B cell (primary cell): ENCODE results near the gene CAMTA1. TPM values are rescaled to one million over a fixed set of nuclear protein-coding genes. Genes with fewer than 3 reads are reported as not detected.

ENCODE experiments used
- ATAC-seq: fragments of 200-7000 bp; cut with Tn5 transposase; one replicate; pipeline ENCODE4 v1.10.0; 2021; ENCODE audit warnings: low read depth, mild to moderate bottlenecking, moderate number of reproducible peaks, moderate library complexity
- CTCF ChIA-PET: fragments of 350-600 bp; sonication (Branson Sonifier 250); formaldehyde crosslinking; loops from one replicate; lab custom pipeline; 2021; ENCODE audit warnings: antibody characterized with exemption, inconsistent platforms; lab: Charles Lee
- POLR2A ChIA-PET: fragments of 350-600 bp; sonication (Branson Sonifier 250); formaldehyde crosslinking; loops from one replicate; lab custom pipeline; 2021; ENCODE audit warnings: antibody characterized with exemption; lab: Charles Lee
- DNase-seq: peaks from one replicate; pipeline ENCODE4 v3.0.0; 2013
- H2AFZ ChIP-seq: 2 replicates; pipeline ENCODE4 v1.6.1; 2012; ENCODE audit warnings: mild to moderate bottlenecking, low read depth, low read length; ENCODE audit not compliant: insufficient read depth, poor library complexity, severe bottlenecking
- H3K27ac ChIP-seq, 2 donors: 1 replicate in 1 of 2; 2 replicates in 1 of 2; pipeline ENCODE4 v1.5.1; 2012 to 2013; ENCODE audit warnings: low read length in 2 of 2, mild to moderate bottlenecking in 2 of 2, moderate library complexity in 1 of 2
- H3K27me3 ChIP-seq, 4 experiments: fragments of 200-600 bp in 1 of 4; sonication (generic) in 1 of 4; replicated peaks in 1 of 4; 1 replicate in 2 of 4; 2 replicates in 2 of 4; pipeline versions ENCODE4 v1.6.1 to v1.7.0; 2013 to 2016; ENCODE audit warnings: low read length in 3 of 4, mild to moderate bottlenecking in 2 of 4, mixed read lengths in 1 of 4, moderate library complexity in 1 of 4; ENCODE audit not compliant: insufficient read depth in 4 of 4, control insufficient read depth in 3 of 4; ENCODE audit errors: control extremely low read depth in 1 of 4
- H3K36me3 ChIP-seq, 2 experiments: replicated peaks in 1 of 2; 1 replicate in 1 of 2; 2 replicates in 1 of 2; pipeline versions ENCODE4 v1.6.1 to v1.7.1; 2013; ENCODE audit warnings: low read length in 1 of 2; ENCODE audit not compliant: insufficient read depth in 2 of 2, control insufficient read depth in 1 of 2; ENCODE audit errors: control extremely low read depth in 1 of 2, extremely low read depth in 1 of 2
- H3K4me1 ChIP-seq, 2 donors: fragments of 200-600 bp in 1 of 2; sonication (generic) in 1 of 2; 1 replicate in 1 of 2; 2 replicates in 1 of 2; pipeline versions ENCODE4 v1.5.1 to v1.6.1; 2013 to 2017; ENCODE audit warnings: low read length in 2 of 2; ENCODE audit not compliant: control insufficient read depth in 2 of 2, insufficient read depth in 2 of 2
- H3K4me2 ChIP-seq: replicated peaks from 2 replicates; pipeline ENCODE3; 2012; ENCODE audit warnings: mild to moderate bottlenecking, low read depth, low read length; ENCODE audit not compliant: poor library complexity, severe bottlenecking
- H3K4me3 ChIP-seq, 5 experiments: fragments of 200-600 bp in 1 of 5; sonication (generic) in 1 of 5; 1 replicate in 3 of 5; 2 replicates in 2 of 5; pipeline versions ENCODE4 v1.5.1 to v1.7.0; 2011 to 2016; ENCODE audit warnings: low read length in 4 of 5, mild to moderate bottlenecking in 4 of 5, low read depth in 2 of 5, control low read depth in 1 of 5, moderate library complexity in 1 of 5; ENCODE audit not compliant: insufficient read depth in 1 of 5; ENCODE audit errors: control extremely low read depth in 1 of 5, extremely low read depth in 1 of 5
- H3K79me2 ChIP-seq: fragments of 200-600 bp; sonication (generic); one replicate; pipeline ENCODE4 v1.6.0; 2016; ENCODE audit warnings: low read length; ENCODE audit not compliant: control insufficient read depth, insufficient read depth
- H3K9ac ChIP-seq: fragments of 200-600 bp; sonication (generic); 2 replicates; pipeline ENCODE4 v1.6.1; 2017; ENCODE audit warnings: mild to moderate bottlenecking, low read length, moderate library complexity
- H3K9me3 ChIP-seq, 3 donors: one replicate each; pipeline versions ENCODE4 v1.6.1 to v1.7.1; 2013; ENCODE audit warnings: low read length in 2 of 3; ENCODE audit not compliant: control insufficient read depth in 2 of 3, insufficient read depth in 1 of 3; ENCODE audit errors: control extremely low read depth in 1 of 3
- H4K20me1 ChIP-seq: 2 replicates; pipeline ENCODE4 v1.6.0; 2012; ENCODE audit warnings: mild to moderate bottlenecking, low read length; ENCODE audit not compliant: insufficient read depth, control insufficient read depth, poor library complexity, severe bottlenecking
- H3K27ac Mint-ChIP-seq: one replicate; pipeline ENCODE4 v1.8.0; 2021; ENCODE audit warnings: mixed read lengths
- H3K27me3 Mint-ChIP-seq: one replicate; pipeline ENCODE4 v1.8.0; 2021; ENCODE audit warnings: mixed read lengths
- H3K4me1 Mint-ChIP-seq: one replicate; pipeline ENCODE4 v1.8.0; 2021; ENCODE audit warnings: mixed read lengths
- H3K4me3 Mint-ChIP-seq: one replicate; pipeline ENCODE4 v1.8.0; 2021; ENCODE audit warnings: mixed read lengths
- H3K9me3 Mint-ChIP-seq: one replicate; pipeline ENCODE4 v1.8.0; 2022; ENCODE audit warnings: mixed read lengths; ENCODE audit not compliant: insufficient read depth
- EZH2 ChIP-seq: IDR thresholded peaks from 2 replicates; pipeline ENCODE4 v1.6.1; 2012; ENCODE audit warnings: borderline replicate concordance, low read depth, mild to moderate bottlenecking, moderate library complexity, low read length; ENCODE audit not compliant: insufficient read depth, poor library complexity, severe bottlenecking
- WGBS: methylation state at CpG from one replicate; pipeline ENCODE4 v1.1.5; 2013; ENCODE audit warnings: missing lambda C conversion rate; ENCODE audit not compliant: insufficient coverage; 5-methylcytosine and 5-hydroxymethylcytosine counted together
- intact Hi-C: fragments of 100-400 bp; cut with micrococcal nuclease; formaldehyde crosslinking; loops from one replicate; pipeline ENCODE4 v1.10.0; 2022
- polyA plus RNA-seq: library from polyadenylated mRNA; depleted of rRNA; stranded (reverse); fragments of >200 nt; gene quantifications from 2 replicates; pipeline ENCODE4 v1.2.3, GENCODE V29; 2012
- total RNA-seq, 2 donors: library from RNA; stranded (reverse); fragments of 120-200 nt in 1 of 2; gene quantifications; 1 replicate in 1 of 2; 2 replicates in 1 of 2; pipeline versions ENCODE4 v1.2.3 to v1.2.4, GENCODE V29; 2013 to 2022
- TF ChIP-seq, protein P1 (sequence below): fragments of 200-600 bp; IDR thresholded peaks from one replicate; pipeline ENCODE4 v1.8.0; 2022; ENCODE audit warnings: antibody characterized with exemption, mild to moderate bottlenecking

Gene CAMTA1
- total and polyA plus RNA-seq, 2 donors (not counting 1 experiment from before 2014, with no cell fraction given) = 42.2 to 45.7 TPM

DNA sequence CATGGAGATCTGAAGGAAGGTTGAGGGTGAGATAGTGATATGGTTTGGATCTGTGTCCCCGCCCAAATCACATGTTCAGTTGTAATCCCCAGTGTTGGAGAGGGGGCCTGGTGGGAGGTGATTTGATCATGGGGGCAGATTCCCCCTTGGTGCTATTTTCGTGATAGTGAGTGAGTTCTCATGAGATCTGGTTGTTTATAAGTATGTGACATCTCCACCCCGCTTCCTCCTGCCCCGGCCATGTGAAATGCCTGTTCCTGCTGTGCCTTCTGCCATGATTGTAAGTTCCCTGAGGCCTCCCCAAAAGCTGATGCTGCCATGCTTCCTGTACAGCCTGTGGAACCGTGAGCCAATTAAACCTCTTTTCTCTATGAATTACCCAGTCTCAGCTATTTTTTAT, 533.9 kb downstream of the CAMTA1 start:
- H3K79me2 ChIP-seq = no peaks in the 10 kb centered on the region
- no peak overlapping the region for H3K27ac Mint-ChIP-seq
- H3K27ac ChIP-seq = no peak overlapping the region
- no peaks in the 10 kb centered on the region for H3K4me1 ChIP-seq
- no peaks in the 10 kb centered on the region for H3K36me3 ChIP-seq
- DNase-seq = no peak
- peaks cover 0 to 7% (median 1%) of the 10 kb centered on the region in 4 experiments for H3K27me3 ChIP-seq
- no peak for ATAC-seq
- no peak overlapping the region for H3K4me3 Mint-ChIP-seq
- no peaks in the 10 kb centered on the region for H3K9me3 ChIP-seq
- no peaks in the 10 kb centered on the region for H4K20me1 ChIP-seq
- H3K4me2 ChIP-seq = no peak overlapping the region
- intact Hi-C loops = no loop called here
- no peaks in the 10 kb centered on the region for H3K4me1 Mint-ChIP-seq
- CTCF ChIA-PET = no interaction called here
- TF ChIP-seq, protein P1, sequence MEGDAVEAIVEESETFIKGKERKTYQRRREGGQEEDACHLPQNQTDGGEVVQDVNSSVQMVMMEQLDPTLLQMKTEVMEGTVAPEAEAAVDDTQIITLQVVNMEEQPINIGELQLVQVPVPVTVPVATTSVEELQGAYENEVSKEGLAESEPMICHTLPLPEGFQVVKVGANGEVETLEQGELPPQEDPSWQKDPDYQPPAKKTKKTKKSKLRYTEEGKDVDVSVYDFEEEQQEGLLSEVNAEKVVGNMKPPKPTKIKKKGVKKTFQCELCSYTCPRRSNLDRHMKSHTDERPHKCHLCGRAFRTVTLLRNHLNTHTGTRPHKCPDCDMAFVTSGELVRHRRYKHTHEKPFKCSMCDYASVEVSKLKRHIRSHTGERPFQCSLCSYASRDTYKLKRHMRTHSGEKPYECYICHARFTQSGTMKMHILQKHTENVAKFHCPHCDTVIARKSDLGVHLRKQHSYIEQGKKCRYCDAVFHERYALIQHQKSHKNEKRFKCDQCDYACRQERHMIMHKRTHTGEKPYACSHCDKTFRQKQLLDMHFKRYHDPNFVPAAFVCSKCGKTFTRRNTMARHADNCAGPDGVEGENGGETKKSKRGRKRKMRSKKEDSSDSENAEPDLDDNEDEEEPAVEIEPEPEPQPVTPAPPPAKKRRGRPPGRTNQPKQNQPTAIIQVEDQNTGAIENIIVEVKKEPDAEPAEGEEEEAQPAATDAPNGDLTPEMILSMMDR = no peak
- TF ChIP-seq EZH2 = no peak
- H3K4me3 ChIP-seq = no peak overlapping the region
- H3K9ac ChIP-seq = no peak overlapping the region
- peaks cover 22% of the 10 kb centered on the region for H3K27me3 Mint-ChIP-seq
- no peak overlapping the region for H2AFZ ChIP-seq
- no peaks in the 10 kb centered on the region for H3K9me3 Mint-ChIP-seq
- WGBS = 90% methylated on average over 3 of the region's 5 CpGs
- POLR2A ChIA-PET = no interaction called here

DNA sequence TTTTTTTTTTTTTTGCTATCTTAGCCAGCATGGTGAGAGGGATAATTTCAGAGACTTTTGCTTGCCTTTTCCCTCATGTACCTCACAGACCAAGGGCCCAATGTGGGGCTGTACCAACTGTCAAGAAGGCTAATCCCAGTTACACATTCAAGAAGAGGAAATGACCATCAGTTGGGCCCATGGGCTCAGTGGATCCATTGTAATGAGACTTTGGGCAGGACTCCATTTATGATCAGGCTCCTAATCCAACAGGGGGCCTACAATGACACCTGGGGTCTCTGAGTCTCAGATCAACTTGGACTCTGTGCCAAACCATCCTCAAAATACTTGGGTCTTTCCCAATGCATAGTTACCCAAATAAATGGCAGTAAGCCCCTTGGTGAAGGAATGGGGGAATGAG, 535.4 kb downstream of the CAMTA1 start:
- Mint-ChIP-seq H3K27me3 (peaks cover 24% of the 10 kb centered on the region), H3K4me1 (no peaks in the 10 kb centered on the region), H3K27ac (no peak overlapping the region), H3K9me3 (no peaks in the 10 kb centered on the region), H3K4me3 (no peak overlapping the region)
- H3K27me3 ChIP-seq = peaks cover 0 to 10% (median 0%) of the 10 kb centered on the region in 4 experiments
- no peak overlapping the region for H3K4me3 ChIP-seq
- POLR2A ChIA-PET = no interaction called here
- no peaks in the 10 kb centered on the region for H3K9me3 ChIP-seq
- DNase-seq = no peak
- ATAC-seq = no peak
- no peaks in the 10 kb centered on the region for H3K36me3 ChIP-seq
- H4K20me1 ChIP-seq = no peaks in the 10 kb centered on the region
- no peaks in the 10 kb centered on the region for H3K79me2 ChIP-seq
- no peaks in the 10 kb centered on the region for H3K4me1 ChIP-seq
- CTCF ChIA-PET = no interaction called here
- intact Hi-C loops = no loop called here
- H3K4me2 ChIP-seq = no peak overlapping the region
- TF ChIP-seq, protein P1 = no peak
- no peak for TF ChIP-seq EZH2
- no peak overlapping the region for H3K27ac ChIP-seq
- no peak overlapping the region for H3K9ac ChIP-seq
- H2AFZ ChIP-seq = no peak overlapping the region
